Liver (tissue), 9 donors: ENCODE data around the gene INPP5K. TPM values are rescaled to one million over a fixed set of nuclear protein-coding genes. Genes with fewer than 3 reads are reported as not detected.

Source experiments
- DNase-seq: peaks from one replicate; pipeline ENCODE4 v3.0.0-alpha.2; 2017; ENCODE audit warnings: low spot score
- H3K27ac ChIP-seq, 2 donors: one replicate each; pipeline ENCODE4 v1.7.0; 2013; ENCODE audit warnings: inconsistent platforms in 2 of 2, low read length in 2 of 2, control low read depth in 1 of 2, low read depth in 1 of 2, mild to moderate bottlenecking in 1 of 2
- H3K27me3 ChIP-seq, 4 donors: one replicate each; pipeline versions ENCODE4 v1.6.1 to v1.7.0; 2013; ENCODE audit warnings: low read length in 3 of 4, inconsistent platforms in 1 of 4, mild to moderate bottlenecking in 1 of 4, moderate library complexity in 1 of 4; ENCODE audit not compliant: control insufficient read depth in 4 of 4, insufficient read depth in 4 of 4
- H3K36me3 ChIP-seq, 4 donors: one replicate each; pipeline versions ENCODE4 v1.6.1 to v1.7.0; 2013; ENCODE audit warnings: low read length in 3 of 4, mild to moderate bottlenecking in 3 of 4, low read depth in 1 of 4, moderate library complexity in 1 of 4; ENCODE audit not compliant: control insufficient read depth in 4 of 4, insufficient read depth in 3 of 4
- H3K4me1 ChIP-seq, 4 donors: one replicate each; pipeline versions ENCODE4 v1.6.1 to v1.7.0; 2013; ENCODE audit warnings: low read length in 3 of 4, mild to moderate bottlenecking in 3 of 4, moderate library complexity in 1 of 4; ENCODE audit not compliant: control insufficient read depth in 4 of 4, insufficient read depth in 4 of 4
- H3K4me3 ChIP-seq, 3 donors: one replicate each; pipeline versions ENCODE4 v1.6.1 to v1.7.0; 2013; ENCODE audit warnings: low read length in 3 of 3, control low read depth in 1 of 3, low read depth in 1 of 3, mild to moderate bottlenecking in 1 of 3
- H3K9ac ChIP-seq, 2 donors: one replicate each; pipeline ENCODE4 v1.7.0; 2013; ENCODE audit warnings: low read length in 2 of 2, mild to moderate bottlenecking in 2 of 2, moderate library complexity in 2 of 2, control low read depth in 1 of 2, low read depth in 1 of 2
- H3K9me3 ChIP-seq, 4 donors: one replicate each; pipeline versions ENCODE4 v1.6.1 to v1.7.0; 2013; ENCODE audit warnings: low read length in 3 of 4; ENCODE audit not compliant: control insufficient read depth in 4 of 4
- EGR1 ChIP-seq, 2 donors: IDR thresholded peaks; 2 replicates each; pipeline ENCODE4 v1.6.1; 2016 to 2018; ENCODE audit warnings: antibody characterized with exemption in 2 of 2, low read depth in 2 of 2
- FOXA2 ChIP-seq: IDR thresholded peaks from 2 replicates; pipeline ENCODE4 v1.6.1; 2016; ENCODE audit warnings: antibody characterized with exemption
- GABPA ChIP-seq, 2 donors: IDR thresholded peaks in 1 of 2; conservative IDR thresholded peaks in 1 of 2; 2 replicates each; pipeline ENCODE4 v1.6.1; 2016; ENCODE audit warnings: antibody characterized with exemption in 2 of 2, mild to moderate bottlenecking in 1 of 2, moderate library complexity in 1 of 2
- HNF4A ChIP-seq, 2 donors: conservative IDR thresholded peaks; 2 replicates each; pipeline ENCODE4 v1.6.1; 2016; ENCODE audit warnings: antibody characterized with exemption in 2 of 2, mild to moderate bottlenecking in 2 of 2
- HNF4G ChIP-seq: IDR thresholded peaks from 2 replicates; pipeline ENCODE4 v1.6.1; 2016; ENCODE audit warnings: antibody characterized with exemption
- RAD21 ChIP-seq, 2 donors: IDR thresholded peaks; 2 replicates each; pipeline ENCODE4 v1.6.1; 2016; ENCODE audit warnings: antibody characterized with exemption in 2 of 2, mild to moderate bottlenecking in 2 of 2
- SP1 ChIP-seq: IDR thresholded peaks from 2 replicates; pipeline ENCODE4 v1.6.1; 2018; ENCODE audit warnings: antibody characterized with exemption, mild to moderate bottlenecking
- YY1 ChIP-seq: IDR thresholded peaks from 2 replicates; pipeline ENCODE4 v1.6.1; 2016; ENCODE audit warnings: antibody characterized with exemption, mild to moderate bottlenecking
- WGBS: extraction: QIAGEN DNeasy Blood & Tissue Kit; methylation state at CpG from one replicate; pipeline ENCODE4 v1.1.7; 2013; 5-methylcytosine and 5-hydroxymethylcytosine counted together
- polyA plus RNA-seq, 2 donors: library from polyadenylated mRNA; stranded (reverse) in 1 of 2; unstranded in 1 of 2; fragments of 200-250 nt in 1 of 2; fragments of >200 nt in 1 of 2; fragmentation: Nextera tagmentation in 1 of 2; extraction: Ambion mirVana in 1 of 2; gene quantifications; one replicate each; pipeline versions ENCODE4 v1.2.1 to v1.2.3, GENCODE V29; 2013 to 2015
- total RNA-seq, 2 donors: library from RNA; depleted of rRNA; stranded (reverse); fragments of >200 nt; gene quantifications; one replicate each; pipeline ENCODE4 v1.2.3, GENCODE V29; 2014
- TF ChIP-seq, protein P1 (sequence below): fragments of 150-350 bp; IDR thresholded peaks from 2 replicates; pipeline ENCODE4 v1.5.1; 2017; ENCODE audit warnings: improper control_type of control experiment, low read depth, low read length; ENCODE audit not compliant: missing input control
- TF ChIP-seq, protein P2 (sequence below): IDR thresholded peaks from 2 replicates; pipeline ENCODE4 v1.6.1; 2016; ENCODE audit warnings: antibody characterized with exemption, mild to moderate bottlenecking
- TF ChIP-seq, protein P3 (sequence below): IDR thresholded peaks from 2 replicates; pipeline ENCODE4 v1.6.1; 2016; ENCODE audit warnings: antibody characterized with exemption
- TF ChIP-seq, protein P4 (sequence below): IDR thresholded peaks from 2 replicates; pipeline ENCODE4 v1.6.1; 2016; ENCODE audit warnings: antibody characterized with exemption
- donor health status: healthy.
- donor health status: healthy.
- donor health status: healthy.
- donor health status: healthy.
- donor health status: healthy.

The INPP5K gene
- total and polyA plus RNA-seq, 4 donors, result 9.9 to 47.1 (median 15.9) TPM

DNA sequence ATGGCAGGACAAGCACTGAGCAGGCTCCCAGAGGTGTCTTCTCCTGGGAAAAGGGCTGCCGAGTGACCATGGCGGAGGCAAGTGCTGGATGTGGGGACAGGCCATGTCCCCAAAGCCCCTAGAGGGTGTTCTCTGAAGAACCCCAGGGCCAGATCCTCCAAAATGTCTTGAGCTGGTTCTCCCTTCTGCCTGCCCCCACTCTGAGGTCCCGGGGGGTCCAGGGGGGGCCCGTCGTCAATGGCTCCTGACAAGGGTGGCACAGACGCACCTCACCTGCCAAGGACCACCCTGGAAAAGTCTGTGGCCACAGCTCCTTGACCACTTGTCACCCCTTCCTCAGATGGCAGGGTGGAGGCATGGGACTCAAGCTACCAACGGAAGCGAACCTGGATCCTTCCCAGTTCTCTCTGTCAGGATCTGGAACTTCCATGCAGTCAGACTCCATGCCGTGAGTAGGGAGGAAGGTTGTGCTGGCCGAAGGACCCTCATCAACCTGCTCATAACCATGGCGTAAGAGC is 21.6 kb downstream of the INPP5K start:
- H3K9ac ChIP-seq, result no peak overlapping the region
- H3K4me1 ChIP-seq, result peaks cover 6 to 23% (median 12%) of the 10 kb centered on the region in 4 donors
- peaks cover 1 to 30% (median 18%) of the 10 kb centered on the region in 4 donors for H3K36me3 ChIP-seq
- WGBS, result 96% methylated on average over 11 of the region's 11 CpGs
- no peaks in the 10 kb centered on the region for H3K9me3 ChIP-seq
- H3K27me3 ChIP-seq, result no peaks in the 10 kb centered on the region
- H3K4me3 ChIP-seq, result no peak overlapping the region
- TF ChIP-seq, protein P1, sequence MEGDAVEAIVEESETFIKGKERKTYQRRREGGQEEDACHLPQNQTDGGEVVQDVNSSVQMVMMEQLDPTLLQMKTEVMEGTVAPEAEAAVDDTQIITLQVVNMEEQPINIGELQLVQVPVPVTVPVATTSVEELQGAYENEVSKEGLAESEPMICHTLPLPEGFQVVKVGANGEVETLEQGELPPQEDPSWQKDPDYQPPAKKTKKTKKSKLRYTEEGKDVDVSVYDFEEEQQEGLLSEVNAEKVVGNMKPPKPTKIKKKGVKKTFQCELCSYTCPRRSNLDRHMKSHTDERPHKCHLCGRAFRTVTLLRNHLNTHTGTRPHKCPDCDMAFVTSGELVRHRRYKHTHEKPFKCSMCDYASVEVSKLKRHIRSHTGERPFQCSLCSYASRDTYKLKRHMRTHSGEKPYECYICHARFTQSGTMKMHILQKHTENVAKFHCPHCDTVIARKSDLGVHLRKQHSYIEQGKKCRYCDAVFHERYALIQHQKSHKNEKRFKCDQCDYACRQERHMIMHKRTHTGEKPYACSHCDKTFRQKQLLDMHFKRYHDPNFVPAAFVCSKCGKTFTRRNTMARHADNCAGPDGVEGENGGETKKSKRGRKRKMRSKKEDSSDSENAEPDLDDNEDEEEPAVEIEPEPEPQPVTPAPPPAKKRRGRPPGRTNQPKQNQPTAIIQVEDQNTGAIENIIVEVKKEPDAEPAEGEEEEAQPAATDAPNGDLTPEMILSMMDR, result no peak
- TF ChIP-seq HNF4G (no peak), FOXA2 (no peak), GABPA (IDR thresholded peaks at IDR 0.05 in 1 of 2, conservative IDR thresholded peaks at IDR 0.05 in 1 of 2) (no peak), SP1 (no peak), EGR1 (IDR thresholded peaks at IDR 0.05; ENCODE audit: low read depth in 2 of 2) (no peak), HNF4A (conservative IDR thresholded peaks at IDR 0.05) (no peak), RAD21 (IDR thresholded peaks at IDR 0.05) (no peak)
- TF ChIP-seq, protein P2, sequence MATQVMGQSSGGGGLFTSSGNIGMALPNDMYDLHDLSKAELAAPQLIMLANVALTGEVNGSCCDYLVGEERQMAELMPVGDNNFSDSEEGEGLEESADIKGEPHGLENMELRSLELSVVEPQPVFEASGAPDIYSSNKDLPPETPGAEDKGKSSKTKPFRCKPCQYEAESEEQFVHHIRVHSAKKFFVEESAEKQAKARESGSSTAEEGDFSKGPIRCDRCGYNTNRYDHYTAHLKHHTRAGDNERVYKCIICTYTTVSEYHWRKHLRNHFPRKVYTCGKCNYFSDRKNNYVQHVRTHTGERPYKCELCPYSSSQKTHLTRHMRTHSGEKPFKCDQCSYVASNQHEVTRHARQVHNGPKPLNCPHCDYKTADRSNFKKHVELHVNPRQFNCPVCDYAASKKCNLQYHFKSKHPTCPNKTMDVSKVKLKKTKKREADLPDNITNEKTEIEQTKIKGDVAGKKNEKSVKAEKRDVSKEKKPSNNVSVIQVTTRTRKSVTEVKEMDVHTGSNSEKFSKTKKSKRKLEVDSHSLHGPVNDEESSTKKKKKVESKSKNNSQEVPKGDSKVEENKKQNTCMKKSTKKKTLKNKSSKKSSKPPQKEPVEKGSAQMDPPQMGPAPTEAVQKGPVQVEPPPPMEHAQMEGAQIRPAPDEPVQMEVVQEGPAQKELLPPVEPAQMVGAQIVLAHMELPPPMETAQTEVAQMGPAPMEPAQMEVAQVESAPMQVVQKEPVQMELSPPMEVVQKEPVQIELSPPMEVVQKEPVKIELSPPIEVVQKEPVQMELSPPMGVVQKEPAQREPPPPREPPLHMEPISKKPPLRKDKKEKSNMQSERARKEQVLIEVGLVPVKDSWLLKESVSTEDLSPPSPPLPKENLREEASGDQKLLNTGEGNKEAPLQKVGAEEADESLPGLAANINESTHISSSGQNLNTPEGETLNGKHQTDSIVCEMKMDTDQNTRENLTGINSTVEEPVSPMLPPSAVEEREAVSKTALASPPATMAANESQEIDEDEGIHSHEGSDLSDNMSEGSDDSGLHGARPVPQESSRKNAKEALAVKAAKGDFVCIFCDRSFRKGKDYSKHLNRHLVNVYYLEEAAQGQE, result no peak
- TF ChIP-seq, protein P3, sequence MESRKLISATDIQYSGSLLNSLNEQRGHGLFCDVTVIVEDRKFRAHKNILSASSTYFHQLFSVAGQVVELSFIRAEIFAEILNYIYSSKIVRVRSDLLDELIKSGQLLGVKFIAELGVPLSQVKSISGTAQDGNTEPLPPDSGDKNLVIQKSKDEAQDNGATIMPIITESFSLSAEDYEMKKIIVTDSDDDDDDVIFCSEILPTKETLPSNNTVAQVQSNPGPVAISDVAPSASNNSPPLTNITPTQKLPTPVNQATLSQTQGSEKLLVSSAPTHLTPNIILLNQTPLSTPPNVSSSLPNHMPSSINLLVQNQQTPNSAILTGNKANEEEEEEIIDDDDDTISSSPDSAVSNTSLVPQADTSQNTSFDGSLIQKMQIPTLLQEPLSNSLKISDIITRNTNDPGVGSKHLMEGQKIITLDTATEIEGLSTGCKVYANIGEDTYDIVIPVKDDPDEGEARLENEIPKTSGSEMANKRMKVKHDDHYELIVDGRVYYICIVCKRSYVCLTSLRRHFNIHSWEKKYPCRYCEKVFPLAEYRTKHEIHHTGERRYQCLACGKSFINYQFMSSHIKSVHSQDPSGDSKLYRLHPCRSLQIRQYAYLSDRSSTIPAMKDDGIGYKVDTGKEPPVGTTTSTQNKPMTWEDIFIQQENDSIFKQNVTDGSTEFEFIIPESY, result no peak
- DNase-seq, result no peak
- H3K27ac ChIP-seq, result no peak overlapping the region

DNA sequence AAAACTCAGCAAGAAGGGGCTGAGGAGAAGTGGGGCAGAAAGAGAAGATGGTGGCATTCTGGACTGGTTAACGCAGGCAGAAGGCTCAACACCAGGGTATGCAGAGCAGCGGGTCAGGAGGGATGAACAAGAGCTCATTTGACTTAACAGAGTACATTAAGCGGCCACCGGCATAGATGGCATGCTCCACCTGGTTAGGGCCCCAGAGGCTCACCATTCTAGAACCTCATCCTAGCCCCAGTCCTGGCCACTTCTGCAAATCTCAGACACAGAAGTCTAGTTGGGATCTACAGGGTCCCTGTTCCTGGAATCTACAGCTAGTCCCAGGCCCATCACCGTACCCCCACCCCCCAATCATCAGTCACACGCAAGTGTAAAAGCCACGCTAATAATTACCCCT is 22.2 kb downstream of the INPP5K start:
- TF ChIP-seq, protein P4, sequence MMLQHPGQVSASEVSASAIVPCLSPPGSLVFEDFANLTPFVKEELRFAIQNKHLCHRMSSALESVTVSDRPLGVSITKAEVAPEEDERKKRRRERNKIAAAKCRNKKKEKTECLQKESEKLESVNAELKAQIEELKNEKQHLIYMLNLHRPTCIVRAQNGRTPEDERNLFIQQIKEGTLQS, result no peak
- TF ChIP-seq YY1, result no peak
- TF ChIP-seq EGR1 (IDR thresholded peaks at IDR 0.05; ENCODE audit: low read depth in 2 of 2), result no peak
- TF ChIP-seq HNF4A (conservative IDR thresholded peaks at IDR 0.05), result no peak
- no peaks in the 10 kb centered on the region for H3K27me3 ChIP-seq
- no peak overlapping the region for H3K9ac ChIP-seq
- no peak for DNase-seq
- H3K4me3 ChIP-seq, result no peak overlapping the region
- peaks cover 10 to 29% (median 18%) of the 10 kb centered on the region in 4 donors for H3K4me1 ChIP-seq
- WGBS, result 98% methylated on average over 7 of the region's 7 CpGs
- H3K9me3 ChIP-seq, result no peaks in the 10 kb centered on the region
- peak overlapping the region in 1 of 2 donors; percentile 5 for H3K27ac ChIP-seq
- H3K36me3 ChIP-seq, result peaks cover 1 to 30% (median 18%) of the 10 kb centered on the region in 4 donors
